D721Med (cell line): ENCODE results near the gene COL26A1.

Source experiments
- DNase-seq: peaks from one replicate; pipeline ENCODE4 v3.0.0; 2011; ENCODE audit warnings: low spot score; ENCODE audit not compliant: insufficient read length
- FAIRE-seq: peaks from 2 replicates; lab custom pipeline; 2011; peaks lifted over from hg19 to GRCh38; lab: Jason Lieb, UNC
- CTCF ChIP-seq: IDR thresholded peaks from 2 replicates; pipeline ENCODE4 v1.5.1; 2012; ENCODE audit warnings: mild to moderate bottlenecking, control low read depth; ENCODE audit not compliant: insufficient read depth; ENCODE audit errors: missing control alignments

Gene COL26A1

GRCh38 chr7:101553771-101554445 lies 191.2 kb downstream of the COL26A1 start:
- no peak for FAIRE-seq
- TF ChIP-seq CTCF: no peak
- no peak for DNase-seq

- FAIRE-seq: no peak
- no peak for TF ChIP-seq CTCF
- no peak for DNase-seq
Measured at GRCh38 chr7:101554584-101555268, 192.1 kb downstream of the COL26A1 start.

GRCh38 chr7:101555269-101555920 lies 192.7 kb downstream of the COL26A1 start:
- DNase-seq (no peak), FAIRE-seq (no peak)
- no peak for TF ChIP-seq CTCF

- DNase-seq (no peak), FAIRE-seq (no peak)
- no peak for TF ChIP-seq CTCF
Measured at GRCh38 chr7:101555921-101556275, 193.2 kb downstream of the COL26A1 start.

GRCh38 chr7:101556453-101556968 lies 193.8 kb downstream of the COL26A1 start:
- DNase-seq (no peak), FAIRE-seq (no peak)

GRCh38 chr7:101557421-101557820 lies 194.7 kb downstream of the COL26A1 start:
- no peak for TF ChIP-seq CTCF
- FAIRE-seq: no peak
- no peak for DNase-seq

More at GRCh38 chr7:101556453-101556968, 193.8 kb downstream of the COL26A1 start:
- no peak for TF ChIP-seq CTCF
